GM18499 (cell line): ENCODE measurements around the gene B4GALNT1.

Experiments used
- ATAC-seq: cut with Tn5 transposase; IDR thresholded peaks from one replicate; pipeline ENCODE4 v1.9.1; 2021; ENCODE audit warnings: moderate number of reproducible peaks; ENCODE audit not compliant: insufficient read depth, unreplicated experiment

B4GALNT1 gene

GRCh38 chr12:57611108-57611826 lies 21.7 kb downstream of the B4GALNT1 start, which contains the start of gene ARHGEF25:
Gene ARHGEF25 (plus strand): TSS chr12:57611435. CDS start chr12:57611895, 460 bp downstream.
- no peak for ATAC-seq

GRCh38 chr12:57610554-57611107 lies 22.4 kb downstream of the B4GALNT1 start:
- no peak for ATAC-seq

GRCh38 chr12:57609781-57610553 lies 23.0 kb downstream of the B4GALNT1 start:
- ATAC-seq, result no peak

GRCh38 chr12:57609101-57609780 lies 23.8 kb downstream of the B4GALNT1 start:
- no peak for ATAC-seq

GRCh38 chr12:57607958-57608663 lies 24.9 kb downstream of the B4GALNT1 start:
- ATAC-seq, result no peak

- no peak for ATAC-seq
Observed at GRCh38 chr12:57606821-57607220, 26.2 kb downstream of the B4GALNT1 start.

GRCh38 chr12:57606399-57606798 lies 26.6 kb downstream of the B4GALNT1 start:
- no peak for ATAC-seq

- no peak for ATAC-seq
Observed at GRCh38 chr12:57605811-57606311, 27.1 kb downstream of the B4GALNT1 start.

GRCh38 chr12:57604992-57605810 lies 27.8 kb downstream of the B4GALNT1 start:
- no peak for ATAC-seq

- no peak for ATAC-seq
Observed at GRCh38 chr12:57604454-57604991, 28.5 kb downstream of the B4GALNT1 start, which contains the start of gene DTX3. Gene DTX3 (plus strand): TSS chr12:57604824. CDS start chr12:57606518, 1,694 bp downstream.

- ATAC-seq, result no peak
Observed at GRCh38 chr12:57603815-57604453, 29.1 kb downstream of the B4GALNT1 start.

- no peak for ATAC-seq
Observed at GRCh38 chr12:57603324-57603723, 29.7 kb downstream of the B4GALNT1 start.

- no peak for ATAC-seq
Observed at GRCh38 chr12:57602544-57602943, 30.5 kb downstream of the B4GALNT1 start.

- no peak for ATAC-seq
Observed at GRCh38 chr12:57600395-57600794, 32.6 kb downstream of the B4GALNT1 start.

- no peak for ATAC-seq
Observed at GRCh38 chr12:57593187-57593586, 39.8 kb downstream of the B4GALNT1 start.

- ATAC-seq, result no peak
Observed at GRCh38 chr12:57592551-57593165, 40.3 kb downstream of the B4GALNT1 start.

GRCh38 chr12:57591782-57592325 lies 41.1 kb downstream of the B4GALNT1 start:
- no peak for ATAC-seq
